ENCODE measurements around the gene KIAA1328.
A peak's percentile ranks its signal among the peaks of the same experiment; 100 is the strongest.
"Not testable (repeated sequence)": the region's sequence is repeated elsewhere in the genome, so short reads cannot be mapped to it uniquely, and the experiment has no call there.

KIAA1328 gene

DNA sequence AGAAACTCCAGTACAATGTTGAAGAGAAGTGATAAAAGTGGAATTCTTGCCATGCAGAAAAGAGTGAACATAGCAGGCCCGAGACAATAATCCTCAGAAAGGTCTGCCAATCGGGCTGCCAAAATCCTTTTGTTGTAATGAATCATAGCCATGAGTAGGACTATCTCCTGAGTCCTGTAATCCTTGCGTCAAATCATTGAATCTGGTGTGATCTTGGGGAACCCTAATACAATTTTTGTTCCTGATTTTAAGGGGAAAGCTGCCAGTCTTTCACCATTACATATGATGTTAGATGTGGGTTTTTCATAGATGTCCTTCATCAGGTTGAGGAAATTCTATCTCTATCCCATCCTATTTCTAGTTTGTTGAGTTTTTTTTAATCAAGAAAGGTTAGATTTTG is 2.4 kb upstream of the KIAA1328 start:
- no peak for DNase-seq

DNA sequence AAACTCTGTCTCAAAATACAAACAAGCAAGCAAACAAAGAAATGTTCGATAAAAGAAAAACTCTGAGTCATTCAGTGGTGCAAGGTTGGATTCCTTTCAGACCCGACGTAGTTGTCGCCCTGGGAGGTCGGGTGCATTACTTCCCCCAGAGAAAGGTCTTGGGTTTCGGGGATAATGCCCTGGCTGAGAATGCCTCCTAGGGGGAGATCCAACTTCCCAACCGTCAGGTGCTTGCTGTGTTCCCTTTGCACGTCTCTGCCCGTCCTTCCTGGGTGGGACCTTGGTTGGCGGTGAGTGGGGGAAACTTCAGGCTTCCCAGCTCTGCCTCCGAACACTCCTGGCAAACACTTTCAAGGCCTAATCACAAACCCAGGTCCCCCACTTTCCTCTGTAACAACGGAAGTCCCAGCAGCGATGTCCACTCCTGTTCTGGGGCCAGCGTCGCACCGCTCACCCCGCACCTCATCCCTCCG is 734 bp upstream of the KIAA1328 start:
- no peak for DNase-seq

DNA sequence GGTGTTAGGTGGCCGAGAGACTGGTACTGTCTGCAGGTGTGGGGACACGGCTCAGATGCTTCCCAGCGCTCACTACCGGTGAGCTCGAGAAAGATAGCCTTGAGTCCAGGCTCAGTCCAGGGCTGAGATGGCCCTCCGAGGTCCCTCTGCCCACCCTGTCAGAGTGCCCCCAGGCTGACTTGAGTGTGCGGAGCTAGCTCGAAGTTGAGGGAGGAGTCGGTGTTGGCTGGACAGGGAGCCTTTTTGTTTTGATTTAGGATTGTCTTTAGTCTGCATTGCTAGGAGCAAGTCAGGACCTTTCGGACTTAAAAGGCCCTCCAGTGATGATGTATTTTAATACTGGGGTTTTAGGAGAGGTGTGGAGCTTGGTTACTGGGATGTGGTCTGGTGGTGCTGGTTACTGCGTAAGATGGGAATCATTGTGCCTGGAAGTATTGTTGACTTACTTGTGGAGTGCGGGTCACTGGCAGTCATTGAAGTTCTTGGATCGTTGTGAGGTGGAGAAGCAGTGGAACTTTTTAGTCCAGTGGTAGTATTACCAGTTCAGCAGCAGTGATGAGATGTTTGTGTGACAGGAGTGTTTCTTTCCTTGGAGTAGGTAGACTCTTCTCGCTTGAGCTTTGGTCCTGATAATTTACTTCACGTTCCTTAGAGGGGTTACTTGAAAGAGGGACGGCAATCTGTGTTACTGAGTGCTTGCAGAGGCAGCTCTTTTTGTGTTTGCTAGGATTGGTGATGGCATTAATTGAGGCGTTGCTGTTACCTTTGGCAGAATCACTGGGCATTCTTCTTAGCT is 633 bp downstream of the KIAA1328 start:
- DNase-seq = no peak

DNA sequence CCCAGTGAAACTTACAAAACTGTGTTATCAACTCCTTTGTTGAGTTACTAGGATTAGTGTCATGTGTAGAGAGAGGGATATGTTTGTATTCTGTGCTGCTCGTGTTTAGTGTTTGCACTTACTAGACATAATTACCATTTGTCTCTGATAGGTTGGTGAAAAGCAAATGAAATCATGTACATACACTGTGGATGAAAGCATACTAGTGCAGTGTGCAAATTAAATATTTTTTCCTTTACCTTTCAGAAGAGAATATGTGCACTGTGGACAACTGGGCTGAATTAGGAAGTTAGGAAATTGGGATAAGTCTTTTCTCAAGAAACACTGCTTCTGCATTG is 1.2 kb downstream of the KIAA1328 start:
- DNase-seq = no peak

DNA sequence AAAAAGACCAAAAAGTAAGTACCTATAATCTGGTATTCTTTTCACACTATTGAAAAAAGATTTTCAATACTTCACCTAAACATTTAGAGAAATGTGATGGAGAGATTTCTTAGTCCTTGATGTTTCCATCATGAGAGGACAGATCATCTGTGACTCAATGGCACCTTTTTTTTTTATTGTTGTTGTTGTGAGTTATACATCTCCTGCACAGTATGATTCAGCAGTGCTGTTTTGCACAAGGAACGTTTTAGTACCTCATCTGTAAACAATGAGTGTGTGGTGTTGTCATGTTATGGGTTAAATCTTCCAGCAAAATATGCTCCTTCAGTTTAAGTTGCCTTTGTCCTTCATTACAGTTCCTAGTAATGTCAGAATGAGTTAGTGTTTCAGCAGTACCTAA is 2.2 kb downstream of the KIAA1328 start:
- DNase-seq = no peak

DNA sequence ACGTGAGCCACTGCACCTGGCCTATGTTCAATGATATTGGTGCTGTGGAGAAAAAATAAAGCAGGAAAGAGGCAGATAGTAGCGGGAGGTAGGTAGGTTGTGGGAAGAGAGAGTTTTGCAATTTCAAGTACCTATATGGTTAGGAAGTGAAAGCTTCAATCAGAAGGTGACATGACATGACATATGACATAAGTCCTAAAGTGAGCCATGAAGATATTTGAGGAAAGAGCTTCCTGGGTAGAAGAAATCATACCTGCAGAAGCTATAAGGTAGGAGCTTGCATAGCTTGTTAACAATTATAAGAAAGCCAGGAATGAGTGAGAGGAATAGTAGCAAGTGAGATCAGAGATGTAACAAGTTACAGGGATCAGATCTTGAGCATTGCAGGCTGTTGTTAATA is 4.2 kb downstream of the KIAA1328 start:
- DNase-seq = no peak

DNA sequence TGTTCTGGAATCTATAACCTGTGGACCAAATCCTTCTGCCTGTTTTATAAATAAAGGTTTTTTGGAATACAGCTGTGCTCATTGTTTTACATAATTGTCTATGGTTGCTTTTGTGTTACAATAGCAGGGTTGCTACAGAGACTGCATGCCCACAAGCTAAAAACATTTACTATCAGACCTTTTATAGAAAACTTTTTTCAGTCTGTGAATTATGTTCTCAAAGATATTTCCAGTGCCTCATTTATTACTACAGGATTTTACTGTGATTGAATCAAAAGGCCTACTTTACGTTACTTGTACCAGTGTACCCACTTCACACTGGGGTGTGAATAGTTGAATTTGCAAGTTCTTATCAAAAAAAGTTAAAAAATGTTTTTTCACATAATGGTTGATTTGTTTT is 7.0 kb downstream of the KIAA1328 start:
- DNase-seq = no peak

DNA sequence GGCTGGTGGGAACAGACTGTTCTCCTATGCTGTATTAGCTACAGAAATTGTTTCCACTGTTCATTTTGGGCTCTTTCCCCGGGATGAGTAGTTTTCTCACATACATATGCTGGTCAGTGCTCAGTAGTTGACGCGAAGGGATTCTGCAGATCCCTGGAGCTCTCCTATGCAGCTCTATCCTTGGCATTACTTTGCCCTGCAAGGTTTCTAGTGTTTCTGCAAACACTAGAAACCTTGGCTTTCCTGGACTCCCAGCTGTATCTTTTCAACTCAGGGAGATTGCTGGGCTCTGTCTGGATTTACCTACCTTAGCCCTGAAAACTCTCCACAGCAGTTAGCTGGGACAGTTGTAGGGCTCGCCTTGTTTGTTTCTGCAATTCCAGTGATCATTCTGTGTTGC is 10.9 kb downstream of the KIAA1328 start:
- DNase-seq = no peak

DNA sequence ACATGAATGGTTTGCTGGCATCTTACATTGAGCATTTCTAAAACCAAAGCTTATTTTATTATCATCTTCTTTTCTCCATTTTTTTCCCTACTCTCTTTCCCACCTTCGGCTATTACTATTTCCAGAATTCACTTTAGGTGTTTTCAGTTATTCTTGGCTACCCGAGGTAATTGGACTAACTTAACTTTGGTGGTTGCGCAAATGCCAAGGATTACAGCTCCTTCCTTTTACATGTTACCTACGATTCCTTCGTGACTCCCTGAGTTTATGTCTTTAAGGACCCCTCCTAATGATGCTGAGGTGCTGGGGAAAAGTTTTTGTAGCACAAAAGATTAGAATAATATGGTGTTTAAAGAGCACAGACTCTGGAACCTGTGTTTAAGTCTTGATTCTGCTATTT is 14.3 kb downstream of the KIAA1328 start:
- no peak for DNase-seq

DNA sequence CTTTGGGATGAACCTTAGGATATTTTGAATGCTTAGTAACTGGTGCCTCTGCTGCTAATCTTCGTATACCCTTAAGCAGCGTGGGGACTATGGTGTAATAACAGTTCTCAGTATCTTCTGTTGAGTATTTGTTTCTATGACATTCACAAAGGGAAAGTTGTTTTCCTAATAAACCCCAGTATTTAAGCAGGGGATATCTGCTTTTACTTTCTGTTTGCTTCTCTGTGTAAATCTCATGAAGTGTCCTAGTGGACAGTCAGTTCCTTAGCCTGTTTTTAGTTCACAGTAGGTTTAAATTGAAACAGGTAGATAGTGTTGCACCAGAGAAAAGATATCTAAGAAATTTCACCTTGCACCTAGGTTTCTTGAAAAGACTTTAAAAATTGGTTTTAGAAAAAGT is 14.9 kb downstream of the KIAA1328 start:
- DNase-seq = no peak

DNA sequence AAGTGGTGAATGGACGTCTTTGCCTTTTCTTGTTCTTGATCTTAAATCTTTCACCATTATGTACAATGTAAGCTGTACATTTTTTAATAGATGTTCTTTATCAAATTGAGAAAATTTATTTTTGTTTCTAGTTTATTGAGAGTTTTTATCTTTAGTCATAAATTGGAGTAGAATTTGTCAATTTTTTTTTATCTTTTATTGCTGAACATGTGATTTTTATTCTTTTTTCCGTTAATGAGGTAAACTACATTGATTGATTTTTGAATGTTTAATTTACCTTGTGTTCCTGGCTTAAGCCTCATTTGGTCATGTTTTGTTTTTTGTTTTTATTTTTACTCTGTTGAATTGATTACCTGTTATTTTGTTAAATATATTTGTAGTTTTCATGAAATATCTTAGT is 19.7 kb downstream of the KIAA1328 start:
- no peak for DNase-seq

DNA sequence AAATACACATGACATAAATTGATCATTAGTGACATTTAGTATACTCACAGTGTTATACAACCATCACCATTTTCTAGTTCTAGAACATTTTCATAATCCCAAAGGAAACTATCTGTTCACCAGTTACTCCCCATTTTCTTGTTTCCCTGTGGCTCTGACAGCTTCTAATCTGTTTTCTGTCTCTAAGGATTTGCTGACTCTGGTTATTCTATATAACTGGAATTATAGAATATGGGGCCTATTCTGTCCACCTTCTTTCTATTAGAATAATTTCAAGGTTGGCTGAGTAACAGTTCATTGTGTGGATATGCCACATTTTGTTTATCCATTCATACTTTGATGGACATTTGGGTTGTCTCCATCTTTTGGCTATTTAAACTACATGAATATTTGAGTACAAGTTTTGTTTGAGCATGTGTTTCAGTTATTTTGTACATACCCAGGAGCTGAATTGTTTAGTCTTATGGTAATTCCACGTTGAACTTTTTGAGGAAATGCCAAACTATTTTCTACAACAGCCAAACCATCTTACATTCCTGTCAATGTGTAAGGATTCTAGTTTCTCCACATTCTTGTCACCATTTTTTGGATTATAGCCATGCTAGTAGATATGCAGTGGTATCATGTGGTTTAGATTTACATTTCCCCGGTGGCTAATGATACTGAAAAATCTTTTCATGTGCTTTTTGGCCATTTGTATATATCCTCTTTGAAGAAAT is 20.5 kb downstream of the KIAA1328 start:
- DNase-seq = no peak

DNA sequence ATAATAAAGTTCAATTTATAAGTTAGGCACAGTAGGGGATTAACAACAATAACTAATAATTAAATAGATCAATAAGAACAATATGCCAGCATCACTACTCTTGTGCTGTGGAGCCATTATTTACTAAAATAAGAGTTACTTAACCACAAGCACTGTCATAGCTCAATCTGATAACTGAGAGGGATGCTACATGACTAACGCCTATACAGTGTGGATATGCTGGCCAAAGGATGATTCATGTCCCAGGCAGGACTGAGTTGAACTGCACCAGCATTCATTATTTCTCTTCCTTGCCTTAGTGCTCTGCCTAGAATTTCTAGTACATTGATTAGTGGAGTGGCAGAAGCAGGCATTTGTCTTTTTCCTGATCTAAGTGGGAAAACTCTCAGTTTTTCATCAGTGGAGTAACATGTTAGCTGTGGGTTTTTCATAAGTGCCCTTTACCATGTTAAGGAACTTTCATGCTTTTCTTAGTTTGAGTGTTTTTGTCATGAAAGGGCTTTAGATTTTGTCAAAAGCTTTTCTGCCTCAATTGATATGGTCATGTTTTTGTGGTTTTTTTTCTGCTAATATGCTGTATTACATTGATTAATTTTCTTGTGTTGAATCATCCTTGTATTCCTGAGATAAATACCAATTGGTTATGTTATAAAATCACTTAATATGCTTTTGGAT is 21.7 kb downstream of the KIAA1328 start:
- DNase-seq = peak; percentile 68

DNA sequence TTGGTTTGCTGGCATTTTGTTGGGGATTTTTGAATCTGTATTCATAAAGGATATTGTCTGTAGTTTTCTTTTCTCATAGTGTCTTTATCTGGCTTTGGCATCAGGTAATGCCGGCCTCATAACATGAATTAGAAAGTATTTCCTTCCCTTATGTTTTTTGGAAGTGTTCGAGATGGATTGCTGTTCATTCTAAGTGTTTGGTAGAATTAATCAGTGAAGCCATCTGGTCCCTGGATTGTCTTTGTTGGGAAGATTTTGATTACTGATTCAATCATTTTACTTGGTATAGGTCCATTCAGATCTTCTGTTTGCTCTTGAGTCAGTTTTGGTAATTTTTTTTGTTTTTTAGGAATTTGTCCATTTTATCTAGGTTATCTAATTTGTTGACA is 22.3 kb downstream of the KIAA1328 start:
- DNase-seq = no peak

DNA sequence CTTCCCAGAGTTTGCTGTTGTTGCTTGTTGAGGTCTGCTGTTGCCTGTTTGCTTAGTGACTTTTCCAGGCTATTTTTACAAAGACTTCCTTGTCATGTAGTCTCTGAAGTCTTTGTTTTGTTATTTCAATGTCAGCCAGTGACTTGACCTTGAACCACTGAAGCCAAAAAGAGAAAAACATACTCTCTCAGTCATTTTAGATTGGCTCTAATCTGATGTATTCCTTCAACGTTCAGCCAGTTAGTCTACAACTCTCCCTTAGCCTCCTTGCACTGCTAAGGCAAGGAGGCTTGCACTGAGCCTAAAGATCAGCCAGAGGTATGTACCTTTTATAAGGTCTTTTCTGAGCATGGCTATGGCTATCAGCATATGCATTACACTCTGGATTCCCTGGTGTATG is 27.9 kb downstream of the KIAA1328 start:
- no peak for DNase-seq

DNA sequence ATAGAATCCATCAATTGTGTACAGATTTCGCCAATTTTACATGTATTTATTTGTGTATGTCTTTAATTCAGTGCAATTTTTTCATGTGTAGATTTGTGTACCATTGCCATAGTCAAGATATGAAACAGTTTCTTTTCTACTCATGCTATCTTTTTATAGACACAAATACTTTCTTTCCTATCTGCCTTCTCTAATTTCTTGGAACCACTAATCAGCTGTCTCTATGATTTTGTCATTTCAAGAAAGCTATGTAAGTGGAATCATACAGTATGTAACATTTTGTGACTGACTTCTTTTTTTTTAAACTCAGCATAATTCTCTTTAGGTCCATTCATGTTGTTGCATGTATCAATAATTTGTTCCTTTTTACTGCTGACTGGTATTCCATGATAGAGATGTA is 33.3 kb downstream of the KIAA1328 start:
- DNase-seq = no peak

DNA sequence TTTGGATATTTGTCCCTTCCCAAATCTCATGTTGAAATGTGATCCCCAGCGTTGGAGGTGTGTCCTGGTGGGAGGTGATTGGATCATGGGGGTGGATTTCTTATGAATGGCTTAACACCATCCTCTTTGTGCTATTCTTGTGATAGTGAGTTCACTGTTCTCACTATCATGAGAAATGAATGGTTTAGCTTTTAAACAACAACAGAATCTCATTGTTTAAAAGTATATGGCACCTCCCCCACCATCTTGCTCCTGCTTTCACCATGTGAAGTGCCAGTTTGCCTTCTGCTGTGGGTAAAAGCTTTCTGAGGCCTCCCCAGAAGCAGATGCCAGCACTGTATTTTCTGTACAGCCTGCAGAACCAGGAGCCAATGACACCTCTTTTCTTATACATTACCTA is 38.1 kb downstream of the KIAA1328 start:
- no peak for DNase-seq

DNA sequence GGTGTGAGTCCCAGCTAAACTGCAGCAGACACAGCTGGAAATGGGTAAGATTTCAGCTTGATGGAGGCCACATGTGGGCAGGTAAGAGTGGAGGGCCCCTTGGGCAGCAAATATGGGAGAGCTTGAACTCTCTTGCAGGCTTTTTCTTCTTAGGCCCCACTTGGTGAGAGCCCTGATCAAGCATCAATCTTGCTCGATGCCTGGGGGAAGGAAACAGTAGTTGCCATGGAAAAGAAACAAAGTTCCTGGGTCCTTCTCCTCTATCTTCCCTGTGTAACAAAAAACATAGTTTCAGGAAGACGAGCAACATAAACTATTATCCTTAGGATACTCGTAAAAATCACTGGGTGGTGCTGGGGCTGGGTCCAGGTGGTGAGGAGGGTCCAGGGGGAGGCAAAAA is 42.9 kb downstream of the KIAA1328 start:
- no peak for DNase-seq

DNA sequence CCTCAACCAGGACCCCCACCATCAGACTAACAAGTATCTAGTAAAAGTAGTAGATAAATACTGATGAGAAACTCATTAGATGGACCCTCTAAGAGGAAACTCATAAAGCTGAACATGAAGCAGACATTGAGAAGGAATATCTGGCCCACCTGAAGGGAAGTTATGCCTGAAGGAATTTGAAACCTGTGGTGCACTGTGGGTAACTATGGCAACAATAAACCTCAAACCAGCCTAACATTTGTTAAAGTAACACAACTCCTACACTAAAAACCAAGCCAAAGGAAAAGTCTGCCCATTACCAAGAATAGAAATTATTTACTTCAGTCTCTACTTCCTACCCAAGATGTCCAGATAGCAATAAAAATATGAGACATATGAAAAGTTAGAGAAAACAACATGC is 43.4 kb downstream of the KIAA1328 start:
- no peak for DNase-seq

DNA sequence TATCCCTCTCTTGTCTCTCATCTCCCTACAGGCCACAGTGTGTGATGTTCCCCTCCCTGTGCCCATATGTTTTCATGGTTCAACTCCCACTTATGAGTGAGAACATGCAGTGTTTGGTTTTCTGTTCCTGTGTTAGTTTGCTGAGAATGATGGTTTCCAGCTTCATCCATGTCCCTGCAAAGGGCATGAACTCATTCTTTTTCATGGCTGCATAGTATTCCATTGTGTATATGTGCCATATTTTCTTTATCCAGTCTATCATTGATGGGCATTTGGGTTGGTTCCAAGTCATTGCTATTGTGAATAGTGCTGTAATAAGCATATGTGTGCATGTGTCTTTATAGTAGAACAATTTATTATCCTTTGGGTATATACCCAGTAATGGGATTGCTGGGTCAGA is 44.9 kb downstream of the KIAA1328 start:
- DNase-seq = not testable (repeated sequence)

DNA sequence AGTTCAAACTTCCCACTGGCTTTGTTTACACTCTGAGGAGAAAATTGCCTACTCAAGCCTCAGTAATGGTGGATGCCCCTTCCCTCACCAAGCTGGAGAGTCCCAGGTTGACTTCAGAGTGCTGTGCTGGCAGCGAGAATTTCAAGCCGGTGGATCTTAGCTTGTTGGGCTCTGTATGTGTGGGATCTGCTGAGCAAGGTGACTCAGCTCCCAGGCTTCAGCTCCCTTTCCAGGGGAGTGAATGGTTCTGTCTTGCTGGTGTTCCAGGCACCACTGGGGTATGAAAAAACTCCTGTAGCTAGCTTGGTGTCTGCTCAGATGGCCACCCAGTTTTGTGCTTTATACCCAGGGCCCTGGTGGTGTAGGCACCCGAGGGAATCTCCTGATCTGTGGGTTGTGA is 50.9 kb downstream of the KIAA1328 start:
- DNase-seq = not testable (repeated sequence)

DNA sequence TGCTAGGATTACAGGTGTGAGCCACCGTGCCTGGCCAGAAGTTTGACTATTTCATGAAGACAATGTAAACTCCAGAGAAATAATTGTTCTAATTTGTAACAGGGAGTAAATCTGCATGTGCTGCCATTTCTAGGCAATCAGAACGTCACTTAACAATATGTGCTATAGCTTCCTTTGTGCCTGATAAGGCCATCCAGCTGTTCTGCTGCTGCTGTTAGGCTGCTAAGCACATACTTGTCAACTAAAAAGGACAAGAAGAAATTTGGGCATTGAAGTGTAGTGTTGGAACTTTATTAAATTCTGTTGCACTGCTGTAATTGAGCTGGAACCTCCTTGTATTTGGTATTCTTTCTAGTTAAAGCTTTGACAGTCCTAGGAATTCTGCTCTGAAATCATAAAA is 57.1 kb downstream of the KIAA1328 start:
- no peak for DNase-seq

DNA sequence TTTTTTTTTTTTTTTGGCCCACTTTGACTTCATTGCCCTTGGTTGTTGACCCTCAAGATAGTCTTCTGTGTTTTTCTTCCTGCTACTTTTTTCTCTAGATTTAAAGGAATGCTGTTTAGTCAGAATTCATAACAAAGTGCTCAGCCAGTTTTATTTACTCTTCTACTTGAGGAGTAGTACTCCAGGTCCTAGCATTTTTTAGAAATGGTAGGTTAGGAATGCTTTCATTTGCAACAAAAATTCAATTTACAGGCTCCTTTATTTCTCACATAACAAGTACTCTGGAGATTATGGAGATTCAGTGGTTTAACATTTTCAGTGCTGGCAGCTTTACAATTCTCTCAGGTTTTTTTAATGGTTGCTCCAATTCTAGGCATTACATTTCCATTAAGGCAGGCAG is 58.2 kb downstream of the KIAA1328 start:
- no peak for DNase-seq

DNA sequence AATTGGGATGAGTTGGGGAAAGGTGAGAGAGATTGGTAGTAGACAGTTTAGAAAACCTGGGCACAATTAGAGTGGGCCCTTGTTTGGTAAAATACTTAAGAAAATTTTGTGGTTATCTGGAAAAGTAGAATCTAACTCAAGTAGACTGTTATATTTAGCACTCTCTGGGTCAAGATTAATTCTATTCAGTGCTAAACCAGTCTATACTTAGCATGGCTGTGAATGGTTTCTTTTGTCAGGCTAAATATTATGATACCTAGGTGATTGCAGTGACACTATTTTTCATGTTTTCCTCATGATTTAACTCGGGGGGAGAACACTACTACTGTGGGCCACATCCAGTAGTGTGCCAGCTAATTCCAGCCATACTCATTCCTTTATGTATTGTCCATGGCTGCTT is 58.9 kb downstream of the KIAA1328 start:
- DNase-seq = no peak
